Muscle of arm (tissue), 12 donors: Measurements from ENCODE around the gene PHGDH. TPM values are rescaled to one million over a fixed set of nuclear protein-coding genes. Genes with fewer than 3 reads are reported as not detected.

Experiments used
- DNase-seq: peaks from one replicate; pipeline ENCODE4 v3.0.0-alpha.2; 2013
- polyA plus RNA-seq, 12 donors: library from polyadenylated mRNA; unstranded; fragments of 120-200 nt; gene quantifications; one replicate each; pipeline ENCODE4 v1.2.1, GENCODE V29; 2013; ENCODE audit not compliant: insufficient read length in 12 of 12

The PHGDH gene
- polyA plus RNA-seq, 12 donors = 47.4 to 155 (median 64.8) TPM; not detected in 1

- no peak for DNase-seq
These were observed 40.9 kb downstream of the PHGDH start for GRCh38 chr1:119752592-119752991.

DNA sequence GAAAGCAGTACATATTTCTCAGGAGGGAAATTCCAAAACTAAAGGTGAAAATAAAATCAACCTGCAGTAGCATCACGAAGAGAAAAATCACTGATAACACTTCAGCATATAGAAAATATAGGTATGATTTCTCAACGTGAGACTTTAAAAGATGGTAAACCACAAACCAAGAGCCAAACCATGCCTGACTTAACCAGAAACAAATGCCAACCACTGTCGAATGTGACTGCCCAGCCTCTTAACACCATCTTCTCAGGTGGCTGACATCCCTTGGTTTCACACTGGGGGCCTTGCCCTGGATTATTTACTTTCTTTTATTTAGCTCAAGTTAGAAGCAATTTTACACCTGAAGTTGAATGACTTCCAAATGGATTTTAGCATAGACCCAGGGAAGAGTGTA lies 46.9 kb downstream of the PHGDH start:
- DNase-seq = no peak

GRCh38 chr1:119762409-119762808 lies 50.7 kb downstream of the PHGDH start:
- DNase-seq = no peak

GRCh38 chr1:119762953-119763352 lies 51.2 kb downstream of the PHGDH start:
- DNase-seq = no peak

- no peak for DNase-seq
These were observed 52.5 kb downstream of the PHGDH start for GRCh38 chr1:119764220-119764619.

DNA sequence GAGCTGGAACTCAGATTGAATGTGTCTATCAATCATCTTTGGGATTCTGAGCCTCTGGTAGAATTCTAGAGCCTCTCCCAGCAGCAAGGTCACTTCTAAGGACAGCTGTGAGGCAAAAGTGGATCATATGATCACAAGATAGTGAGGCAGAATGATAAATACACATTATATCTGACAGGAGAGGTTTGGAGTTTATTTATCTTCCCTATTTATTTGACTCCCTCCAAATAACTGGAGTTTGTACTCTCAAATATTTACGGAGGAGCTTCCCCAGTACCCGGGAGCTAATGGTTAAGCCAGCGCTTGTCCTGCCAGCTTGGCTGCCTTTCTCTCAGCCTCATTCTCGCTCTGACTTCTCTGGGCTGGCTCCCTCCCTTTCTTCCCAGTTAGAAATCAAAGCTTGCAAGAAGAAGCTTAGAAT lies 54.6 kb downstream of the PHGDH start:
- DNase-seq = no peak

DNA sequence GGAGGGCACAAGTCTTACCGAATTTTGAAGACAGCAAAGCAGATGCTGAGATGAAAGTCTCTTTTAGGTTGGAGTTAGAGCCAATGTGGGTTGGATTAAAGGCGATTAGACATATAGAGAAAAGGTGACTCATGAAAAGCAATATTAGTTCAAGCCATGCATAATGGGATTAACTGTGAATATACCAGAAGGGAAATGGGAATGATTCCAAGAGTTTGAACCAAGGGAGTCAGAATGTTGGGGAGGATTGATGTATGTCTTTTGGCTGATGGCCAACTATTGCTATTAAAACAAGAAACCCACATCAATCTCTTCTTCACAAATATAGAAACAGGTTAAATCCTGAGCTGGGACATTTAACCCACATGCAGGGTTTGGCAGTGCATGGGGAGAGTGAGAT lies 55.8 kb downstream of the PHGDH start:
- no peak for DNase-seq

GRCh38 chr1:119768778-119769177 lies 57.0 kb downstream of the PHGDH start, which contains the start of gene HMGCS2:
TSS of gene HMGCS2 (minus strand) at chr1:119768905. CDS start at chr1:119768844, 61 bp downstream.
- DNase-seq = no peak

- DNase-seq = no peak
These were observed 59.3 kb downstream of the PHGDH start for GRCh38 chr1:119771016-119771415.

GRCh38 chr1:119771770-119772169 lies 60.0 kb downstream of the PHGDH start:
- DNase-seq = no peak

DNA sequence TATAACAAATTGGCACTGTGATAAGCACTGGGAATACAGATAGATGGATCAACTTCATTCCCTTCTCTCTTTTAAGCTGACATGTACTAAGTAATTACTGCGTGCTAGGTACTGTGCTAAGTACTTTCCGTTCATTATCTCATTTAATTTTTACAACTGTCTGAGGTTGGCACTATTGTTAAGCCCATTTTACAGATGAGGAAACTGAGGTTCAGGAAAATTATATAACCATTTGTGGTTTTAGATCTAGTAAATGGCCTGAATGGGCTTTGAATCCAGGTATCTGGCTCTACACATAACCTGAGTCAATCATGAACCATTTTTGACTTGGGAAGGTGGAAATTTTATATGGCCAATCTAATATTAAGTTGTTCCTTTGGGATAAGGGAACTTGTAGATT lies 60.6 kb downstream of the PHGDH start:
- DNase-seq = no peak

- no peak for DNase-seq
These were observed 62.0 kb downstream of the PHGDH start for GRCh38 chr1:119773711-119774241.

- DNase-seq = no peak
These were observed 63.2 kb downstream of the PHGDH start for GRCh38 chr1:119774746-119775490.

GRCh38 chr1:119778359-119778758 lies 66.6 kb downstream of the PHGDH start:
- DNase-seq = no peak

DNA sequence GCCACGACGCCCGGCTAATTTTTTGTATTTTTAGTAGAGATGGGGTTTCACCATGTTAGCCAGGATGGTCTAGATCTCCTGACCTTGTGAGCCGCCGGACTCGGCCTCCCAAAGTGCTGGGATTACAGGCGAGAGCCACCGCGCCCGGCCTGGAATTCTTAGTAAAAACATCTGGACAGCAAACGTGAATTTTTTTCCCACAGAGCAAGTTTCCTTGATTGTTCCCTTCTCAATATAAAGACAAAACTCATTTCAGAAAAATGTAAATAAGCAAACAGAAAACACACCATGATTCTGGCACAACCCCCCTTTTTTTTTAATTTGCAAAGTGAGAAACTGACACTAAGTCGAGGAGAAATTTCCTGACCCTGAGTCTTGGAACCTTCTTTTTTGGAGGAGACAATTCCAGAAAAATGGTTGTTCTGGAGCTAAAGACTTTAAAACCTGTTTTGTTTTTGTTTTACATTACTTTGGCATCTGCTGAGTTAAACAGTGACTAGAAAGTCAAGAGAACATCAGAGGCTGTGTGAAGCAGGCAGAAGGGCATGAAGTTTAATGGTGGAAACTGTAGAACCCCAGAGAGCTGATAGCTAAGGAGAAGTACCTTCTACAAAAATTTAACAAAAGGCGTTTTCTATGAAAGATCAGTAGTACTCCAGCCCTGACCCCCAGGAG lies 67.3 kb downstream of the PHGDH start:
- no peak for DNase-seq

DNA sequence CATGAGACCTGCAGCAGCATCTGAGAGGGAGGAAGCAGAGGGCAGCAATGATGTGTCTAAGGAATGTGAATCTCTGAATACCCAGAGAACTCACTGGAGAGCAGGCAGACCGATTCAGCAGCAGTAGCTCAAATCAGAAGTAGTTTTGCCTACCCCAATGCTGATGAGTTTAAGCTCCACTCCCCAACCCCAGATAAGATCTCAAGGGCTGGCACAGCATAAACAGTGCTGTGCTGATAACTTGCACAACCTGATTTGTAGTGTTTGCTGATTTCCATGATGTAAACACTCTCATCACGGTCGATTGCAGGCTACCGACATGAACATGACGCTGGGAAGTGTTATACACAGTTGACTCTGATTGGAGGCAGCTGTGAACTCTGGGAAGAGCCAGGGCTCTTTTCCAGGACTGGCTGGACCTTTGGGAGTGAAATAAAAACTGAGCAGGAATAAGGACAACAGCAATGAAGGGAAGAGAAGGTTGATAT lies 68.2 kb downstream of the PHGDH start:
- peak; percentile 73 for DNase-seq

DNA sequence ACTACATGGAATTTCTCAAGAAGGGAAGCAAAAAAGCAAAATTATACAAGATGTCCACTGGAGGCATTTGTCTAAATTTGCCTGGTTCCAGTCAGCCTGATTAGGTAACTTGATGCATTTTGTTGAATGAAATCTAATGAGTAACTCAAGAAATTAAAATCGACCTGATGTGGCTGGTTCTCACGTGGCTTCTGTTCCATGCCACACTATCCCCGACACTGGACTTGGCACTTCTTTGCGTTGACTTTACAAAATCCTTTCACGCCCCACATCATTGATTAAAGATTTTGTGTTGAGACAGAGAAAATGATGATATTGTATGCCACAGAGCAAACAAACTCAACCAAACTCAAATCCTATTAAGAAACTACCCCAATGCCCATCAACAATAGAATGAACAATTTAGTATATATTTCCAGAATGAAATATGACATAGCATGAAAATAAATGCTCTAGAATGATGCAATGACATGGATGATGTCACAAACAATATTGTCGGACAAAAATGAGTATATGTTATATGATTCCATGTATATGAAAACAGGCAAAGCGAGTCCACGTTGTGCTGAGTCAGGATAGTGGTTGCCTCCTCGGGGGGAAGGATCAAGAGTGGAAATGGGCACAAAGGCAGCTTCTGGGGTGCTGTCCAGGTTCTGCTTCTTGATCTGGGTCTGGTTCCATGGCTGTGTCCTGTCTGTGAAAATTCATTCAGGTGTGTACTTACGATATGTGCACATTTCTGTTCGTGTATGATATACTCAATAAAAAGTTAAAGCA lies 69.9 kb downstream of the PHGDH start:
- no peak for DNase-seq

DNA sequence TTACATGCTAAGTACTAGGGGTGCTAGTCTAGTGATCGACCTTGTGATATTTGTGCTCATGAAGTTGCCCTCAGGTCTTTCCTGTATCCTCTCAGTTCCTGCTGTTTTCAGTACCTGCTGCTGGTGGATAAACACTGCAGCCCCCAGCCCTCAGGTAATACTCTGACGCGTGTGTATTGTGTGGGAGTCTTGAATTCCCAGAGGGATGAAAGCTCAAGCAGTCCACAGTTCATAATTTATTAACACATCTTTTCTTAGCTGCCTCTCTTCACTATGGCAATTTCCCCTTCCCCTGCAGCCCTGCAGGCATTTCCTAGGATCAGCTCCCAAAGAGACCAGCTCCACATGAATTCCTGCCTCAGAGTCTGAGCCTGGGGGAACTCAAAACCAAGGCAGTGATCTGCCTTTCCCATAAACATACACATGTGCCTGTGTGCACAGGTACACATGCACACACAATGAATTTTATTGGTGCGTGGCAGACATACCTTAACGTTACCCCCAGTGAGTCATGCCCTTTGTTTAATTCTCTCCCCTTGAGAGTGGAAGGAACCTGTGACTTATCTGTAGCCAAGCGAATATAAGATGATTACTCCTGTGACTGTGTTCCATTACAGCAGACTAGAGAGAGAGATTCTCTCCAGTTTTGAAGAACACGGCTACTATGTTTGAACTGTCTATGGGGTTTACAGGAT lies 71.0 kb downstream of the PHGDH start:
- DNase-seq = no peak

DNA sequence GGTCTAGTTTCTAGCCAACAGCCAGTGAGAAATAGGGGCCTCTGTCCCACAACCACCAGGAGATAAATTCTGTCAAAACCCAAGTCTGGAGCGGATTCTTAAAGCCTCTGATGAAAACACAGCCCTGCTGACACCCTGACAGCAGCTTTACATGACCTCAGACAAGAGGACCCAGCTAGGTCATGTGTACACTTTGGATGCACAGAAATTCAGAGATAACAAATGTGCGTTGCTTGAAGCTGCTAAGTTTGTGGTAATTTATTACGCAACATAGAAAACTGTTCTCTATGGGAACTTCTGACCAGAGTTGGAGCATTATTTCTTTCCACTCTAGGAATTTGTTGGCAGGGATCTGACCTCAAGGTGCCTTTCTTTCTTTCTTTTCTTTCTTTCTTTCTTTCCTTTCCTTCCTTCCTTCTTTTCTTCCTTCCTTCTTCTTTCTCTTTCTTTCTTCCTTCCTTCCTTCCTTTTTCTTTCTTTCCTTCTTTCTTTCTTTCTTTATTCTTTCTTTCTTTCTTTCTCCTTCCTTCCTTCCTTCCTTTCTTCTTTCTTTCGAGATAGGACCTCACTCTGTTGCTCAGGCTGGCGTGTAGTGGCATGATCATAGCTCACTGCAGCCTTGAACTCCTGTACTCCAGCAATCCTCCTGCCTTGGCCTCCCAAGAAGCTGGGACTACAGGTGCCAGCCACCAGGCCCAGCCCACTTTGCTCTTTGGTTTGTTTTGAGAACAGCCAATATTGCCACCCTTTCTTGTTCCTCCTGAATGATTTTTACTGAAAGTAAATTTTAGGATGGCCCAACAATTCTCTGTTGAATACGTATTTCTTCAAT lies 71.8 kb downstream of the PHGDH start:
- DNase-seq = no peak

- peak; percentile 60 for DNase-seq
These were observed 72.6 kb downstream of the PHGDH start for GRCh38 chr1:119784191-119784781.
